B cell (primary cell): Measurements from ENCODE around the gene CAPS2. TPM values are rescaled to one million over a fixed set of nuclear protein-coding genes. Genes with fewer than 3 reads are reported as not detected.

Experiments used
- ATAC-seq: fragments of 200-7000 bp; cut with Tn5 transposase; one replicate; pipeline ENCODE4 v1.10.0; 2021; ENCODE audit warnings: low read depth, mild to moderate bottlenecking, moderate number of reproducible peaks, moderate library complexity
- CTCF ChIA-PET: fragments of 350-600 bp; sonication (Branson Sonifier 250); formaldehyde crosslinking; loops from one replicate; lab custom pipeline; 2021; ENCODE audit warnings: antibody characterized with exemption, inconsistent platforms; lab: Charles Lee
- POLR2A ChIA-PET: fragments of 350-600 bp; sonication (Branson Sonifier 250); formaldehyde crosslinking; loops from one replicate; lab custom pipeline; 2021; ENCODE audit warnings: antibody characterized with exemption; lab: Charles Lee
- DNase-seq: peaks from one replicate; pipeline ENCODE4 v3.0.0; 2013
- H2AFZ ChIP-seq: 2 replicates; pipeline ENCODE4 v1.6.1; 2012; ENCODE audit warnings: mild to moderate bottlenecking, low read depth, low read length; ENCODE audit not compliant: insufficient read depth, poor library complexity, severe bottlenecking
- H3K27ac ChIP-seq, 2 donors: 1 replicate in 1 of 2; 2 replicates in 1 of 2; pipeline ENCODE4 v1.5.1; 2012 to 2013; ENCODE audit warnings: low read length in 2 of 2, mild to moderate bottlenecking in 2 of 2, moderate library complexity in 1 of 2
- H3K27me3 ChIP-seq, 4 experiments: fragments of 200-600 bp in 1 of 4; sonication (generic) in 1 of 4; replicated peaks in 1 of 4; 1 replicate in 2 of 4; 2 replicates in 2 of 4; pipeline versions ENCODE4 v1.6.1 to v1.7.0; 2013 to 2016; ENCODE audit warnings: low read length in 3 of 4, mild to moderate bottlenecking in 2 of 4, mixed read lengths in 1 of 4, moderate library complexity in 1 of 4; ENCODE audit not compliant: insufficient read depth in 4 of 4, control insufficient read depth in 3 of 4; ENCODE audit errors: control extremely low read depth in 1 of 4
- H3K36me3 ChIP-seq, 2 experiments: replicated peaks in 1 of 2; 1 replicate in 1 of 2; 2 replicates in 1 of 2; pipeline versions ENCODE4 v1.6.1 to v1.7.1; 2013; ENCODE audit warnings: low read length in 1 of 2; ENCODE audit not compliant: insufficient read depth in 2 of 2, control insufficient read depth in 1 of 2; ENCODE audit errors: control extremely low read depth in 1 of 2, extremely low read depth in 1 of 2
- H3K4me1 ChIP-seq, 2 donors: fragments of 200-600 bp in 1 of 2; sonication (generic) in 1 of 2; 1 replicate in 1 of 2; 2 replicates in 1 of 2; pipeline versions ENCODE4 v1.5.1 to v1.6.1; 2013 to 2017; ENCODE audit warnings: low read length in 2 of 2; ENCODE audit not compliant: control insufficient read depth in 2 of 2, insufficient read depth in 2 of 2
- H3K4me2 ChIP-seq: replicated peaks from 2 replicates; pipeline ENCODE3; 2012; ENCODE audit warnings: mild to moderate bottlenecking, low read depth, low read length; ENCODE audit not compliant: poor library complexity, severe bottlenecking
- H3K4me3 ChIP-seq, 5 experiments: fragments of 200-600 bp in 1 of 5; sonication (generic) in 1 of 5; 1 replicate in 3 of 5; 2 replicates in 2 of 5; pipeline versions ENCODE4 v1.5.1 to v1.7.0; 2011 to 2016; ENCODE audit warnings: low read length in 4 of 5, mild to moderate bottlenecking in 4 of 5, low read depth in 2 of 5, control low read depth in 1 of 5, moderate library complexity in 1 of 5; ENCODE audit not compliant: insufficient read depth in 1 of 5; ENCODE audit errors: control extremely low read depth in 1 of 5, extremely low read depth in 1 of 5
- H3K79me2 ChIP-seq: fragments of 200-600 bp; sonication (generic); one replicate; pipeline ENCODE4 v1.6.0; 2016; ENCODE audit warnings: low read length; ENCODE audit not compliant: control insufficient read depth, insufficient read depth
- H3K9ac ChIP-seq: fragments of 200-600 bp; sonication (generic); 2 replicates; pipeline ENCODE4 v1.6.1; 2017; ENCODE audit warnings: mild to moderate bottlenecking, low read length, moderate library complexity
- H3K9me3 ChIP-seq, 3 donors: one replicate each; pipeline versions ENCODE4 v1.6.1 to v1.7.1; 2013; ENCODE audit warnings: low read length in 2 of 3; ENCODE audit not compliant: control insufficient read depth in 2 of 3, insufficient read depth in 1 of 3; ENCODE audit errors: control extremely low read depth in 1 of 3
- H4K20me1 ChIP-seq: 2 replicates; pipeline ENCODE4 v1.6.0; 2012; ENCODE audit warnings: mild to moderate bottlenecking, low read length; ENCODE audit not compliant: insufficient read depth, control insufficient read depth, poor library complexity, severe bottlenecking
- H3K27ac Mint-ChIP-seq: one replicate; pipeline ENCODE4 v1.8.0; 2021; ENCODE audit warnings: mixed read lengths
- H3K27me3 Mint-ChIP-seq: one replicate; pipeline ENCODE4 v1.8.0; 2021; ENCODE audit warnings: mixed read lengths
- H3K4me1 Mint-ChIP-seq: one replicate; pipeline ENCODE4 v1.8.0; 2021; ENCODE audit warnings: mixed read lengths
- H3K4me3 Mint-ChIP-seq: one replicate; pipeline ENCODE4 v1.8.0; 2021; ENCODE audit warnings: mixed read lengths
- H3K9me3 Mint-ChIP-seq: one replicate; pipeline ENCODE4 v1.8.0; 2022; ENCODE audit warnings: mixed read lengths; ENCODE audit not compliant: insufficient read depth
- EZH2 ChIP-seq: IDR thresholded peaks from 2 replicates; pipeline ENCODE4 v1.6.1; 2012; ENCODE audit warnings: borderline replicate concordance, low read depth, mild to moderate bottlenecking, moderate library complexity, low read length; ENCODE audit not compliant: insufficient read depth, poor library complexity, severe bottlenecking
- WGBS: methylation state at CpG from one replicate; pipeline ENCODE4 v1.1.5; 2013; ENCODE audit warnings: missing lambda C conversion rate; ENCODE audit not compliant: insufficient coverage; 5-methylcytosine and 5-hydroxymethylcytosine counted together
- intact Hi-C: fragments of 100-400 bp; cut with micrococcal nuclease; formaldehyde crosslinking; loops from one replicate; pipeline ENCODE4 v1.10.0; 2022
- polyA plus RNA-seq: library from polyadenylated mRNA; depleted of rRNA; stranded (reverse); fragments of >200 nt; gene quantifications from 2 replicates; pipeline ENCODE4 v1.2.3, GENCODE V29; 2012
- total RNA-seq, 2 donors: library from RNA; stranded (reverse); fragments of 120-200 nt in 1 of 2; gene quantifications; 1 replicate in 1 of 2; 2 replicates in 1 of 2; pipeline versions ENCODE4 v1.2.3 to v1.2.4, GENCODE V29; 2013 to 2022
- TF ChIP-seq, protein P1 (sequence below): fragments of 200-600 bp; IDR thresholded peaks from one replicate; pipeline ENCODE4 v1.8.0; 2022; ENCODE audit warnings: antibody characterized with exemption, mild to moderate bottlenecking

The CAPS2 gene
- total and polyA plus RNA-seq, 2 donors (not counting 1 experiment from before 2014, with no cell fraction given), result 2.3 to 8.4 TPM

DNA sequence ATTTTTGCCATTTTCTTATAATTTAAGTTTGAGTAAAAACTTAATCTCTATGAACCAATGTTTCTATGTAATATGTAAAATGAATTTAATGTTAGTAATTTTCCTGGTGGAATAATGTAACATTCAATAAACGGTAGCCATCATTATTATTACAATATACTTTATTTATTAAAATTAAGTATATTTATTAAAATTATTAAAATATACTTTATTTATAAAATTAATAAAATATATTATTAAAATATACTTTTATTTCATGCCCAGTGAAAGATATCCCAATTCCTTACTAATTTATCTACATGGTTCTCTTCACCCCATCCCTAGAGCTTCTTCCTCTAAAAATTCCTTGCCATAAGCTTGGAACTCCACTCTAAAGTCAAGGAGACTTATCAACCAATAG lies 2.5 kb downstream of the CAPS2 start:
- Histone ChIP-seq H3K9me3 (no peaks in the 10 kb centered on the region), H3K9ac (no peak overlapping the region), H3K4me1 (peaks cover 5 to 9% of the 10 kb centered on the region in 2 donors), H3K4me3 (no peak overlapping the region), H2AFZ (no peak overlapping the region), H4K20me1 (no peaks in the 10 kb centered on the region), H3K27ac (no peak overlapping the region), H3K36me3 (no peaks in the 10 kb centered on the region), H3K4me2 (no peak overlapping the region), H3K79me2 (no peaks in the 10 kb centered on the region), H3K27me3 (peaks cover 0 to 9% (median 3%) of the 10 kb centered on the region in 4 experiments)
- no peak for ATAC-seq
- TF ChIP-seq EZH2, result no peak
- TF ChIP-seq, protein P1, sequence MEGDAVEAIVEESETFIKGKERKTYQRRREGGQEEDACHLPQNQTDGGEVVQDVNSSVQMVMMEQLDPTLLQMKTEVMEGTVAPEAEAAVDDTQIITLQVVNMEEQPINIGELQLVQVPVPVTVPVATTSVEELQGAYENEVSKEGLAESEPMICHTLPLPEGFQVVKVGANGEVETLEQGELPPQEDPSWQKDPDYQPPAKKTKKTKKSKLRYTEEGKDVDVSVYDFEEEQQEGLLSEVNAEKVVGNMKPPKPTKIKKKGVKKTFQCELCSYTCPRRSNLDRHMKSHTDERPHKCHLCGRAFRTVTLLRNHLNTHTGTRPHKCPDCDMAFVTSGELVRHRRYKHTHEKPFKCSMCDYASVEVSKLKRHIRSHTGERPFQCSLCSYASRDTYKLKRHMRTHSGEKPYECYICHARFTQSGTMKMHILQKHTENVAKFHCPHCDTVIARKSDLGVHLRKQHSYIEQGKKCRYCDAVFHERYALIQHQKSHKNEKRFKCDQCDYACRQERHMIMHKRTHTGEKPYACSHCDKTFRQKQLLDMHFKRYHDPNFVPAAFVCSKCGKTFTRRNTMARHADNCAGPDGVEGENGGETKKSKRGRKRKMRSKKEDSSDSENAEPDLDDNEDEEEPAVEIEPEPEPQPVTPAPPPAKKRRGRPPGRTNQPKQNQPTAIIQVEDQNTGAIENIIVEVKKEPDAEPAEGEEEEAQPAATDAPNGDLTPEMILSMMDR, result no peak
- POLR2A ChIA-PET, result no interaction called here
- intact Hi-C loops, result no loop called here
- H3K4me3 Mint-ChIP-seq, result no peak overlapping the region
- CTCF ChIA-PET, result interaction anchor here (1.6 kb wide), 1 partner anchor 157 kb away, joined by 4 read pairs; no protein-coding TSS in a partner anchor
- H3K27me3 Mint-ChIP-seq, result peaks cover 32% of the 10 kb centered on the region
- H3K27ac Mint-ChIP-seq, result no peak overlapping the region
- no peaks in the 10 kb centered on the region for H3K9me3 Mint-ChIP-seq
- no CpG with 5 or more reads among the region's 1 CpG for WGBS
- peaks cover 10% of the 10 kb centered on the region for H3K4me1 Mint-ChIP-seq
- no peak for DNase-seq

GRCh38 chr12:75323663-75324062 lies 6.5 kb downstream of the CAPS2 start:
- Mint-ChIP-seq H3K27me3 (peaks cover 16% of the 10 kb centered on the region), H3K4me1 (no peaks in the 10 kb centered on the region), H3K4me3 (no peak overlapping the region), H3K27ac (no peak overlapping the region), H3K9me3 (no peaks in the 10 kb centered on the region)
- H3K27ac ChIP-seq, result no peak overlapping the region
- no peaks in the 10 kb centered on the region for H4K20me1 ChIP-seq
- H3K4me1 ChIP-seq, result no peaks in the 10 kb centered on the region
- H2AFZ ChIP-seq, result no peak overlapping the region
- no CpG with 5 or more reads among the region's 3 CpGs for WGBS
- TF ChIP-seq, protein P1, result no peak
- no peak for TF ChIP-seq EZH2
- intact Hi-C loops, result no loop called here
- H3K27me3 ChIP-seq, result peaks cover 0 to 3% (median under 1%) of the 10 kb centered on the region in 4 experiments
- ChIA-PET POLR2A (no interaction called here), CTCF (interaction anchor here (2.7 kb wide), 1 partner anchor 11 kb away, joined by 17 read pairs; the partner anchor contains the start of gene GLIPR1L1)
- H3K79me2 ChIP-seq, result no peaks in the 10 kb centered on the region
- H3K9me3 ChIP-seq, result no peaks in the 10 kb centered on the region
- H3K36me3 ChIP-seq, result no peaks in the 10 kb centered on the region
- DNase-seq (no peak), ATAC-seq (no peak)
- H3K4me2 ChIP-seq, result no peak overlapping the region
- H3K9ac ChIP-seq, result no peak overlapping the region
- H3K4me3 ChIP-seq, result no peak overlapping the region
